Thyroid gland (tissue), 4 donors: ENCODE measurements around the gene TCF19. TPM values are rescaled to one million over a fixed set of nuclear protein-coding genes. Genes with fewer than 3 reads are reported as not detected.
"Not testable (repeated sequence)": the region's sequence is repeated elsewhere in the genome, so short reads cannot be mapped to it uniquely, and the experiment has no call there.

Experiments used
- DNase-seq, 2 donors: peaks; one replicate each; pipeline ENCODE4 v3.0.0-alpha.2; 2019
- H3K27ac ChIP-seq, 3 donors: fragments of 200-600 bp; sonication (generic); 1 replicate in 2 of 3; 2 replicates in 1 of 3; pipeline ENCODE4 v1.5.1; 2016 to 2019; ENCODE audit warnings: mild to moderate bottlenecking in 1 of 3, moderate library complexity in 1 of 3
- H3K27me3 ChIP-seq: fragments of 200-600 bp; sonication (generic); one replicate; pipeline ENCODE4 v1.5.1; 2019
- H3K36me3 ChIP-seq, 2 donors: fragments of 200-600 bp; sonication (generic); one replicate each; pipeline ENCODE4 v1.5.1; 2016 to 2019
- H3K4me1 ChIP-seq, 2 donors: fragments of 200-600 bp; sonication (generic); one replicate each; pipeline ENCODE4 v1.5.1; 2017 to 2019
- H3K4me3 ChIP-seq, 3 donors: fragments of 200-600 bp; sonication (generic); replicated peaks in 1 of 3; 1 replicate in 2 of 3; 2 replicates in 1 of 3; pipeline ENCODE4 v1.5.1; 2016; ENCODE audit warnings: mild to moderate bottlenecking in 1 of 3
- H3K9me3 ChIP-seq: fragments of 200-600 bp; sonication (generic); one replicate; pipeline ENCODE4 v1.5.1; 2017
- POLR2A ChIP-seq, 2 donors: fragments of 450-650 bp; IDR thresholded peaks; one replicate each; pipeline ENCODE4 v1.6.1; 2017; ENCODE audit warnings: antibody characterized with exemption in 2 of 2, mild to moderate bottlenecking in 2 of 2, moderate library complexity in 1 of 2
- WGBS, 2 donors: methylation state at CpG; one replicate each; pipeline ENCODE4 v1.1.5; 2017; 5-methylcytosine and 5-hydroxymethylcytosine counted together
- intact Hi-C: fragments of 100-400 bp; cut with DNase I; formaldehyde crosslinking; loops from one replicate; pipeline ENCODE4 v1.15.1; 2023
- total RNA-seq, 4 donors: library from RNA; depleted of rRNA; stranded (reverse); fragments of >200 nt; gene quantifications; one replicate each; pipeline ENCODE4 v1.2.3, GENCODE V29; 2016
- TF ChIP-seq, protein P1 (sequence below), 6 experiments: fragments of 200-600 bp in 3 of 6; fragments of 450-650 bp in 3 of 6; sonication (generic) in 3 of 6; IDR thresholded peaks; one replicate each; pipeline ENCODE4 v1.5.1; 2016 to 2019; ENCODE audit warnings: antibody characterized with exemption in 6 of 6, mild to moderate bottlenecking in 2 of 6, inconsistent platforms in 1 of 6, moderate library complexity in 1 of 6

Gene TCF19
- total RNA-seq, 4 donors from 2014 or later, result 1.2 to 4.9 (median 3.2) TPM

DNA sequence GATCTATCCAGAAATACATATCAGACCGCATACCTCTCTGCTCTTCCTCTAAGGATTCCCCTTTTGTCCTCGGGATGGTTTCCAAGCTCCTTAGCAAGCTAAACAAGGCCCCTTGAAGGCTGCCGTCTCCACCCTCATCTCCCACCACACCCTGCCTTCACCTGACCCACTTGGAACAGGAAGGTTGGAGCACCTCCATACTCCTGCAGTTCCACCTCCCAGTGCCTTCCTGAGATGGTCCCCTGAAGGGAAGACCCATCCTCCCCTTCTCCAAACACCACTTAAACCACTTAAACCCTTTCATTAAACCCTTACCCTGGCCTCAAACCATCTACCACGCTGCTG, 20.6 kb downstream of the TCF19 start:
- no peaks in the 10 kb centered on the region for H3K36me3 ChIP-seq
- intact Hi-C loops, result no loop called here
- no peak for DNase-seq
- H3K4me1 ChIP-seq, result no peaks in the 10 kb centered on the region
- WGBS, 2 donors, result 67 to 68% methylated on average over 4 of the region's 4 CpGs
- no peak overlapping the region for H3K4me3 ChIP-seq
- no peak overlapping the region for H3K27ac ChIP-seq
- H3K27me3 ChIP-seq, result no peaks in the 10 kb centered on the region
- H3K9me3 ChIP-seq, result no peaks in the 10 kb centered on the region
- TF ChIP-seq, protein P1, sequence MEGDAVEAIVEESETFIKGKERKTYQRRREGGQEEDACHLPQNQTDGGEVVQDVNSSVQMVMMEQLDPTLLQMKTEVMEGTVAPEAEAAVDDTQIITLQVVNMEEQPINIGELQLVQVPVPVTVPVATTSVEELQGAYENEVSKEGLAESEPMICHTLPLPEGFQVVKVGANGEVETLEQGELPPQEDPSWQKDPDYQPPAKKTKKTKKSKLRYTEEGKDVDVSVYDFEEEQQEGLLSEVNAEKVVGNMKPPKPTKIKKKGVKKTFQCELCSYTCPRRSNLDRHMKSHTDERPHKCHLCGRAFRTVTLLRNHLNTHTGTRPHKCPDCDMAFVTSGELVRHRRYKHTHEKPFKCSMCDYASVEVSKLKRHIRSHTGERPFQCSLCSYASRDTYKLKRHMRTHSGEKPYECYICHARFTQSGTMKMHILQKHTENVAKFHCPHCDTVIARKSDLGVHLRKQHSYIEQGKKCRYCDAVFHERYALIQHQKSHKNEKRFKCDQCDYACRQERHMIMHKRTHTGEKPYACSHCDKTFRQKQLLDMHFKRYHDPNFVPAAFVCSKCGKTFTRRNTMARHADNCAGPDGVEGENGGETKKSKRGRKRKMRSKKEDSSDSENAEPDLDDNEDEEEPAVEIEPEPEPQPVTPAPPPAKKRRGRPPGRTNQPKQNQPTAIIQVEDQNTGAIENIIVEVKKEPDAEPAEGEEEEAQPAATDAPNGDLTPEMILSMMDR (IDR thresholded peaks at IDR 0.05), result no peak
- TF ChIP-seq POLR2A (IDR thresholded peaks at IDR 0.05), result no peak

DNA sequence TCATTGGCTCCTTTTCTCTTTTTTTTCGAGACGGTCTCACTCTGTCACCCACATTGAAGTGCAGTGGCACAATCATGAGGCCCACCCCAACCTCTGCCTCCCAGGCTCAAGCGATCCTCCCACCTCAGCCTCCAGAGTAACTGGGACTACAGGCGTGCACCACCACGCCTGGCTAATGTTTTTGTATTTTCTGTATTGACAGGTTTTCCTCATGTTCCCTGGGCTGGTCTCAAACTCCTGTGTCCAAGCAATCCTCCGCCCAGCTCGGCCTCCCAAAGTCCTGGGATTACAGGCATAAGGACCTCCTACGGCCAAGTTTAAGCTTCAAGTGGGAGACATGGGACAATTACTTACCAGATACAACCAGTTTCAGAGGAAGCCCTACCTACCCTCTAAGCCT, 21.5 kb downstream of the TCF19 start:
- no peak for DNase-seq
- no peaks in the 10 kb centered on the region for H3K4me1 ChIP-seq
- H3K36me3 ChIP-seq, result no peaks in the 10 kb centered on the region
- TF ChIP-seq POLR2A (IDR thresholded peaks at IDR 0.05), result no peak
- TF ChIP-seq, protein P1 (IDR thresholded peaks at IDR 0.05), result no peak
- intact Hi-C loops, result no loop called here
- H3K27ac ChIP-seq, result no peak overlapping the region
- 92 to 99% methylated on average over 8 of the region's 8 CpGs for WGBS, 2 donors
- no peaks in the 10 kb centered on the region for H3K9me3 ChIP-seq
- no peaks in the 10 kb centered on the region for H3K27me3 ChIP-seq
- peak overlapping the region in 1 of 3 donors; percentile 51 for H3K4me3 ChIP-seq

DNA sequence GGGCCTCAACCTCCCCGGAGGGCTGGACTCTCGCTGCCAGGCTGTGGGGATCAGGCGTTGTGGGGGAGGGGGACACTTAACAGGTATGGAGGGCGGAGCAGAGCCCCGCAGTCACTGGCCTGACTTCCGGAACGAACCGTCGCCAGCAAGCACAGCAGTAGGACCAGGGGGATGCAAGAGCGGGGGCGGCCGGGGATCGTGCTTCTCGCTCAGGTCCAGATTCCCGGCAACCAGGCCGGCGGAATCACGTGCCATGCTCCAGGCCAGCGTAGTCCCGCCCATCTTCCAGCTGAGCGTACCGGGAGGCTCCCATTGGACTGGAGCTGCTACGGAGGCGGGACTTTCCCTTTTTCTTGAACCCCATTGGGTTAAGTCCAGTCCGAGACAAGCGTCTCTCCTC, 22.1 kb downstream of the TCF19 start:
- peak in 1 of 2 donors; percentile 32 for TF ChIP-seq POLR2A (IDR thresholded peaks at IDR 0.05)
- TF ChIP-seq, protein P1 (IDR thresholded peaks at IDR 0.05), result no peak
- H3K27me3 ChIP-seq, result no peaks in the 10 kb centered on the region
- H3K27ac ChIP-seq, result no peak overlapping the region
- intact Hi-C loops, result no loop called here
- 19 to 74% methylated on average over 15 to 19 of the region's 26 CpGs for WGBS, 2 donors
- H3K4me1 ChIP-seq, result no peaks in the 10 kb centered on the region
- H3K4me3 ChIP-seq, result peak overlapping the region in 1 of 3 donors; percentile 51
- peak; percentile 58 to 92 for DNase-seq
- H3K9me3 ChIP-seq, result no peaks in the 10 kb centered on the region
- H3K36me3 ChIP-seq, result no peaks in the 10 kb centered on the region

DNA sequence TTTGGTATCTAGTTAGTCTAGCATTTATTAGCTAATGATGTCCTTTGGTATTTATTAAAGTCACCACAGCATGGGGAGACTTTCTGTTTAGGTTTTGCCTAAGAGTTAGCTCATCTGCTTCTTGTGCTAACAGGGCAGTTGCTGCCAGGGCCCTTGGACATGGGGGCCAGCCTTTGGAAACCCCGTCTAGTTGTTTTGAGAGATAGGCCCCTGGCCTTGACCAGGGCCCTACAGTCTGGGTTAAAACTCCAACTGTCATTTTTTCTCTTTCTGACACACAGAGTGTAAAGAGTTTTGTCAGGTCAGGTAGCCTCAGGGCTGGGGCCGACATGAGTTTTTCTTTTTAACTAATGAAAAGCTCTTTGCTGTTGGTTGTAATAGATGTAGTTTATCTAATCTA, 24.9 kb downstream of the TCF19 start:
- H3K9me3 ChIP-seq, H3K27ac ChIP-seq, intact Hi-C loops, H3K27me3 ChIP-seq, DNase-seq, H3K4me3 ChIP-seq, H3K36me3 ChIP-seq, H3K4me1 ChIP-seq: not testable (repeated sequence)
- 48 to 93% methylated on average over 2 of the region's 2 CpGs for WGBS, 2 donors

DNA sequence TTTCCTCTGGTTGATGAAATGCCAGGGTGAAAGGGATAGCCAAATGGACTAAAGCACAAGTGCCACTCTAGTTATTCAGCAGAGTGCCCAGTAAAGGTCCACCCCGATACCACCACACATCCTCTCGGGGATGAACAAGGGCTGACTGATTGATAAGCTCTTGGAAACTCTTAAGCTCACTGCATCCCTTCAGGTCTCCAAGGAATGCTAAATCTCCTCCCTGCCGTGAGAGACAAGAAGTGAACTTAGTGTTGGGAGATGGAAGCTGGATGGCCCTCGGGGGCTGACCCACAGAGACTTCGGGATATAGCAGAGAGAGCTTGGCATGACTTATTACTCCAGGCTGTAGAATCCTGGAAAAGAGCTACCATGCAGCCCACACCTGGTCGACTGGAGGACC, 25.5 kb downstream of the TCF19 start:
- H3K4me3 ChIP-seq, H3K27me3 ChIP-seq, H3K9me3 ChIP-seq, intact Hi-C loops, H3K4me1 ChIP-seq, H3K27ac ChIP-seq, DNase-seq, H3K36me3 ChIP-seq: not testable (repeated sequence)
- 64 to 74% methylated on average over 6 of the region's 6 CpGs for WGBS, 2 donors

DNA sequence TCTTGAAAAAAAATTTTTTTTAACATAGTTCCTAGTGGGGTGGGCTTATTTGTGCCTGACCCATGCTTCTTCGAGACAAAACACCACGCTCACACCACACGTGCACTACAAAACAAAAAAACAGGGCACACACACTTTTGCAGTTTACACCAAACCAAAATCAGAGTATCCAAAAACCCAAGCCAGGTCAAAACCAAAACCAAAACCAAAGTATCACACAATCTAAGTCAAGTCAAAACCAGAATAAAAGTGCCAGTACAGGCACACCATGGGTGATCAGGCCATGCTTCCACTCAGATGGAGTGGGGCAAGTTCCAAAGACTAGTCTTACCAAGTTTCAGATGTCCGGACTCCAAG, 27.3 kb downstream of the TCF19 start:
- H3K27me3 ChIP-seq, H3K36me3 ChIP-seq, H3K4me1 ChIP-seq, H3K4me3 ChIP-seq, DNase-seq, H3K9me3 ChIP-seq, intact Hi-C loops: not testable (repeated sequence)
- 64 to 85% methylated on average over 4 of the region's 4 CpGs for WGBS, 2 donors
- peak overlapping the region; percentile 56 to 68 (median 66) for H3K27ac ChIP-seq
